ENCODE measurements around the gene PLA2G4D.

GRCh38 chr15:42056934-42057798, 37.2 kb downstream of the PLA2G4D start:
- TF ChIP-seq, protein P1, sequence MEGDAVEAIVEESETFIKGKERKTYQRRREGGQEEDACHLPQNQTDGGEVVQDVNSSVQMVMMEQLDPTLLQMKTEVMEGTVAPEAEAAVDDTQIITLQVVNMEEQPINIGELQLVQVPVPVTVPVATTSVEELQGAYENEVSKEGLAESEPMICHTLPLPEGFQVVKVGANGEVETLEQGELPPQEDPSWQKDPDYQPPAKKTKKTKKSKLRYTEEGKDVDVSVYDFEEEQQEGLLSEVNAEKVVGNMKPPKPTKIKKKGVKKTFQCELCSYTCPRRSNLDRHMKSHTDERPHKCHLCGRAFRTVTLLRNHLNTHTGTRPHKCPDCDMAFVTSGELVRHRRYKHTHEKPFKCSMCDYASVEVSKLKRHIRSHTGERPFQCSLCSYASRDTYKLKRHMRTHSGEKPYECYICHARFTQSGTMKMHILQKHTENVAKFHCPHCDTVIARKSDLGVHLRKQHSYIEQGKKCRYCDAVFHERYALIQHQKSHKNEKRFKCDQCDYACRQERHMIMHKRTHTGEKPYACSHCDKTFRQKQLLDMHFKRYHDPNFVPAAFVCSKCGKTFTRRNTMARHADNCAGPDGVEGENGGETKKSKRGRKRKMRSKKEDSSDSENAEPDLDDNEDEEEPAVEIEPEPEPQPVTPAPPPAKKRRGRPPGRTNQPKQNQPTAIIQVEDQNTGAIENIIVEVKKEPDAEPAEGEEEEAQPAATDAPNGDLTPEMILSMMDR (IDR thresholded peaks at IDR 0.05; ENCODE audit: insufficient read depth, low read length, poor library complexity, severe bottlenecking), result no peak
- no peak for TF ChIP-seq EZH2phosphoT487 (conservative IDR thresholded peaks at IDR 0.05; ENCODE audit: low read length)
